HG02623 (cell line): ENCODE results near the gene MOK.

Experiments
- ATAC-seq: cut with Tn5 transposase; IDR thresholded peaks from one replicate; pipeline ENCODE4 v1.9.1; 2021; ENCODE audit warnings: moderate library complexity; ENCODE audit not compliant: unreplicated experiment

Gene MOK

DNA sequence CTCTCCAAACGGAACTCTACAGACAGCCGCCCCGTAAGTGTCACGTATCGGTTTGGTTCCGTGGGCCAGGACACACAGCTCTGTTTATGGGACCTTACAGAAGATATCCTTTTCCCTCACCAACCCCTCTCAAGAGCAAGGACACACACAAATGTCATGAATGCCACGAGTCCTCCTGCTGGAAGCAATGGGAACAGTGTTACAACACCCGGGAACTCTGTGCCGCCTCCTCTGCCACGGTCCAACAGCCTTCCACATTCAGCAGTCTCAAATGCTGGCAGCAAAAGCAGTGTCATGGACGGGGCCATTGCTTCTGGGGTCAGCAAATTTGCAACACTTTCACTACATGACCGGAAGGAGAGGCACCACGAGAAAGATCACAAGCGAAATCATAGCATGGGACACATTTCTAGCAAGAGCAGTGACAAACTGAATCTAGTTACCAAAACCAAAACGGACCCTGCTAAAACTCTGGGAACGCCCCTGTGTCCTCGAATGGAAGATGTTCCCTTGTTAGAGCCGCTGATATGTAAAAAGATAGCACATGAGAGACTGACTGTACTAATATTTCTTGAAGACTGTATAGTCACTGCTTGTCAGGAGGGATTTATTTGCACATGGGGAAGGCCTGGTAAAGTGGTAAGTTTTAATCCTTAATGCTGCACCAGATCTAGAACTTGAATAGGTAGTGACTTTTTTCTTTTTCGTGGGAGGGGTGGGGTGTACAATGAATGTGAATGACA lies 95.6 kb downstream of the MOK start:
- no peak for ATAC-seq

DNA sequence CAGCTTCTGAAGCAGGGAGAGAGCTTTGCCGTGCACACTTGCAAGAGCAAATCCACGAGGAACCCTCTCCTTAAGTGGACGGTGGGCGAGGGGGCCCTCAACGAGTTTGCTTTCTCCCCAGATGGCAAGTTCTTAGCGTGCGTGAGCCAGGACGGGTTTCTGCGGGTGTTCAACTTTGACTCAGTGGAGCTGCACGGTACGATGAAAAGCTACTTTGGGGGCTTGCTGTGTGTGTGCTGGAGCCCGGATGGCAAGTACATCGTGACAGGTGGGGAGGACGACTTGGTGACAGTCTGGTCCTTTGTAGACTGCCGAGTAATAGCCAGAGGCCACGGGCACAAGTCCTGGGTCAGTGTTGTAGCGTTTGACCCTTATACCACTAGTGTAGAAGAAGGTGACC lies 96.2 kb downstream of the MOK start:
- ATAC-seq: no peak

GRCh38 chr14:102207831-102208365 lies 97.1 kb downstream of the MOK start:
- no peak for ATAC-seq

DNA sequence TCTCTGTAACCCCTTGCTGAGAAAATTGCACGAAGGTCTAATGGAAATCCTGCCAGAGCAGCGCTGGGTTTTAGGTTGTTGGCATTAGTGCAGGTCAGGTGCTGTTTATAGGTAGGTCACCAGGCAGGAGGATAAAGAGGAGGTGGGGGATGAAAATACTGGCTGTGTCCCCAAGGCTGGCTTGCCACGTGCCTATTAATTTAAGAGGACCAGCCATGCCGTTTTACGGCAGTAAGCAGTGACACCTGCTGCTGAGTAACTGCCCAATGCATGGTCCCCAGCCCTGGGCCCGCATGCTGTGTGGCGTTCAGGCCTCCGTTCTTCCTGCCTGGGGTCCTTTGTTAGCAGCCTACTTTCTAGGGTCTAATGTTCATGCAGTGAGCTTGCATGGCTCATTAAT lies 98.0 kb downstream of the MOK start:
- no peak for ATAC-seq

- no peak for ATAC-seq
These were observed 99.4 kb downstream of the MOK start for GRCh38 chr14:102205560-102205959.

- no peak for ATAC-seq
These were observed 101.6 kb downstream of the MOK start for GRCh38 chr14:102203382-102203781.

GRCh38 chr14:102202944-102203343 lies 102.0 kb downstream of the MOK start:
- ATAC-seq: no peak

- no peak for ATAC-seq
These were observed 103.2 kb downstream of the MOK start for GRCh38 chr14:102201776-102202175.

GRCh38 chr14:102201353-102201738 lies 103.6 kb downstream of the MOK start:
- ATAC-seq: no peak

DNA sequence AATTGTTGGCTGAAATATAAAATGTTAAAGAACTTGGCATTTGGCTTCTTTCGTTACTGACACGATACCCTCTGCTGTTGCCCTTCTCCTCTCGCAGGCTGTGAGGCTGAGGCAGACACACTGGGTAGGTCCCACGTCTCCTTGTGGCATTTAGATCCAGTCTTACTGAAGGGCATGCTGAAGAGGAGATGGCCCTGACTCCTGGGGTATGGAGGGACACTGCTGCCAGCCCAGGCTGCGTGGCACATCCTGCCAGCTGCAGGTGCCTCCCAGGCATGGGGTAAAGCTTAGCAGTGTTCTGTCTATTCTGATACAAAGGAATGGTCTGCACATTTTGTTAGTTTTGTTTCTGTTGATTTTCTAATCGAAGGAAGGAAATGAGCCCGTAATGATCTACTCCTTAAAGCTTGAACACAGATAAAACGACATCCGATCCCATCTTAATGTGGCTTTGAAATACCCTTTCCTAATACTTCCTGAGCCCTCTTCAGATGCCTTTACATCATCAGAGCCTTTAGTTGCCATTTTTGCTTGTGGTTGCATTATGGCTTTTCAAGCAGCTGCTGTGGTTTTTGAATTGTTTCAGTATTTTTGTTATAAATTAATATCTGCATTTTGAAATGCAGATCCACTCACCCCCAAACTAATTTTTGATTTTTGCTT lies 104.1 kb downstream of the MOK start:
- ATAC-seq: no peak

DNA sequence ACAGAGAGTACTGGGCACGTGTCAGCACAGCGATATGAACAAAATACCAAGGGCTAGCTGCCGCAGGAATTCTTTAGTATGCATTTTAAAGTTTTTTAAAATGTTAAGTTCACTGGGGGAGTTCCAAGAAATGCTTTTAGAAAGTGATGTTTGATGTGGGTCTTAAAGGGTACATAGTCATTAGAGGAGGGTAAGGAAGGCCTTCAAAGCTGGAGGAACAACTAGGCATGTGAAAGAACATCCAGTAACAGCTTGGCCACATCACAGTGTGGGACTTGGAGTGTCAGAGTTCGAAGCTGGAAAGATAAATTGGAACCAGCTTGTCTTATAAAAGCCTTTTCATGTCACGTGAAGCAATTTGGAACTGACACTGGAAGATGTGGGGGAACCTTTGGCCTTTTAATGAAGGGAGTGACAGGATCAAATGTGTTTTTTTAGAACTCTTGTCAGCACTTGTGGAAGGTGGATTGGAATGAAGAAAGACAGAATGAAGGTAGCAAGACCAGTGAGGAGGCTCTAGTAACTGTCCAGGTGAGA lies 107.6 kb downstream of the MOK start:
- ATAC-seq: no peak

DNA sequence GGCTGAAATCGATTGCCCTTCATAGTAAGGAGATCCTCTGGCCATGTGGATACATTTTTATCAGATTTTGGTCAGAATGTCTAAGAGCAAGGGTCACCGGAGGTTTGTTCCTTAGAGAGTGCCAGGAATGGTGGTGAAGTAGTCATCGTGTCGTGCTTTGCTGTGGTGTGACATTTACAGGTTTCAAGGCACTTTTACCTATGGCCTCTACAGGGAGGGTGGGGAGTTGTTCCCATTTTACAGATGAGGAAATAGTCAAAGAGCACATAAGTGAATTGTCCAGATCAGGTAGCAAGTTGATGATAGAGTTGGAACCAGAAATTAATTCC lies 108.1 kb downstream of the MOK start:
- no peak for ATAC-seq

- no peak for ATAC-seq
These were observed 108.7 kb downstream of the MOK start for GRCh38 chr14:102196039-102196901.

GRCh38 chr14:102195446-102195845 lies 109.5 kb downstream of the MOK start:
- ATAC-seq: no peak

- no peak for ATAC-seq
These were observed 110.1 kb downstream of the MOK start for GRCh38 chr14:102194856-102195255.

DNA sequence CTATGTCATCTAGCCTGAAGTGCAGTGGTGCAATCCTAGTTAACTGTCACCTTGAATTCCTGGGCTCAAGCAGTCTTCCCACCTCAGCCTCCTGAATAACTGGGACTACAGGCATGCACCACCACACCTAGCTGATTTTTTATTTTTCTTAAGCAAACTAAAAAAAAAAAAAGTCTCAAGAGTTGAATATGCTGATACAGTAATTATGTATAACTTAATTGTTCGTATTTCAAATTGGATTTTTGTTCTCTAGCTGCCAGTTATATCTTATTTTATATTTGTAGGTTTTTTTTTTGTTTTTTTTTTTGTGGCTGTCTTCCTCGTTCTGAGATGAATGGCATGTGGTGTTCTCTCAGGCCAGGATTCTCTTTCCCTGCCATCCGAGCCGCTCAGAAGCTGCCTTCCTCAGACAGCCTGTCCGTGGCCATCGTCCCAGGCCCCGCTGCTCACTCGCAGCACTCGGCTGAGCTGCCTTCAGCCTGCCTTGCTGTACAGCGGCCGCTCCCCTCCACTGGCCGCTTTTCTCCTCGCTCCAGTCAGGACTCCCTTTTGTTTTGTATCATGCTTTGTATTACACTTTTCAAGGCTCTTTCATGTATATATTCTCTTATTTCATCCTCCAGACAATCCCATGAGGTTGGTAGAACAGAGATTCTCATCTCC lies 112.0 kb downstream of the MOK start:
- no peak for ATAC-seq

GRCh38 chr14:102189874-102190273 lies 115.1 kb downstream of the MOK start:
- ATAC-seq: no peak

DNA sequence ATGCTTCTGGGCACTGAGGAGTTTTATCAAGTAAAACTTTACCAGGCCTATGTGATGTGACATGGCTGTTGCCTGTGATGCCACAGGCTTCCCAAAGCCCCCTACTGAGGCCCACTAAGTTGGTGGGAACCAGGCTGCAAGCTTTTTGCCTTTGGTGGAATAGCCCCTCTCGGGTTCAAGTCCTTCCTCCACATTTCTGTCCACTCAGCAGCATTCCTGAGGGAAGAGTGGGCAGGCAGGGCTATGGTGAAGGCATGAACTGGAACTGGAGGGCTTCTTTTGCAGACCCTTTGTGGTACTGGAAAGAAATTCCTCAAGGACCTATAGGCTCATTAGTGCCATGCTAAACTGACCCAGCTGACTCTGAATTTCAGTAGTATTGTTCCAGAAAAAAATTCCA lies 116.8 kb downstream of the MOK start:
- no peak for ATAC-seq

- no peak for ATAC-seq
These were observed 117.4 kb downstream of the MOK start for GRCh38 chr14:102187568-102188001.

DNA sequence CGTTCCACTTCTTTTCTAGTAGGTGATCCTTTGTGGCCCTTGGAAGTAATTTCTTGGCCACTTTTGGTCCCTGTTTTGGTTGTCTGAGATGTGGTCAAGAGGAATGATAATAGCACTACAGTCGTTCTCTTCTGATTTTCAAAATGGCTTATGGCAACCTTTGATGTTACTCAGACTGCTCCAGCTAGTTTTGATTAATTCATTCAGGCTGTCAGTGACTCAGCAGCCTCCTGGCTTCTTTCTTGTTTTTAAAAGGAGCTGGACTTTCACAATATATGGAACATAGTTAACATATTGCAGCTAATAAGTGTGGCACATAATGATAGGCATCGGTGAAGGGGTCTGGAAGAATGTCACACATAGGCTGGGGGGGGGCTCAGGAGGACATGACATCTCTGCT lies 117.9 kb downstream of the MOK start:
- no peak for ATAC-seq

DNA sequence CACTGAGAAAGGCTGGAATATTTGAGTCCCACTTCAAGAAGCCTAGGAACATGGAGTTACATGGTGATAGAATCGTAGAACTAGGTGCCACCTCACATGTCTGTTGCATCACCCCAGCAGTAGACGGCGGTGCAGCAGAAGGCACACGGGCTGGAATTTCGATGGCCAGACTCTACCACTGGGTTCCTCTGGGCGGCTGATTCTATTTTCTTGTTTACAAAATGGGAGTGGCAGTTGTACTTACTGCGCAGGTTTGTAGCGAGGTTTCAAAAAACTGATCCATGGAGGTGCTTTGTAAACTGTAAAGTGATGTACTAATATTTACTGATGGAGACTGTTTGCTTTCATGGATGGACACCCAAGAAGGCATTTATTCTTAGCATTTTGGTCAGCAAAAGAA lies 119.6 kb downstream of the MOK start:
- no peak for ATAC-seq
